Neural cell (in vitro differentiated cells): ENCODE measurements around the gene PABPN1L. TPM values are rescaled to one million over a fixed set of nuclear protein-coding genes. Genes with fewer than 3 reads are reported as not detected.

Experiments
- H2AFZ ChIP-seq: fragments of 200-600, 300-800 bp; sonication (generic), shearing (Covaris generic); 2 replicates; pipeline ENCODE4 v1.6.0; 2014; ENCODE audit warnings: low read depth, mild to moderate bottlenecking, antibody characterized with exemption, low read length, moderate library complexity
- H3F3A ChIP-seq: fragments of 200-600 bp; shearing (Covaris generic); 2 replicates; pipeline ENCODE4 v1.6.1; 2016; ENCODE audit warnings: mild to moderate bottlenecking, moderate library complexity, mixed read lengths, antibody characterized with exemption, low read length; ENCODE audit not compliant: insufficient read depth, poor library complexity, severe bottlenecking
- H3K27ac ChIP-seq: fragments of 200-600, 300-800 bp; sonication (generic), shearing (Covaris generic); 2 replicates; pipeline ENCODE4 v1.5.1; 2014; ENCODE audit warnings: mild to moderate bottlenecking, low read length, moderate library complexity
- H3K27me3 ChIP-seq: fragments of 300-800, 200-600 bp; sonication (generic), shearing (Covaris generic); 2 replicates; pipeline ENCODE4 v1.6.0; 2014; ENCODE audit warnings: mild to moderate bottlenecking, low read depth, low read length, moderate library complexity; ENCODE audit not compliant: insufficient read depth
- H3K36me3 ChIP-seq: fragments of 300-800, 200-600 bp; sonication (generic), shearing (Covaris generic); 2 replicates; pipeline ENCODE4 v1.5.1; 2014; ENCODE audit warnings: mild to moderate bottlenecking, antibody characterized with exemption, low read length, moderate library complexity; ENCODE audit not compliant: insufficient read depth
- H3K4me2 ChIP-seq: fragments of 300-800, 200-600 bp; sonication (generic), shearing (Covaris generic); 2 replicates; pipeline ENCODE4 v1.6.0; 2014; ENCODE audit warnings: mild to moderate bottlenecking, low read length
- H3K4me3 ChIP-seq: fragments of 300-800, 200-600 bp; sonication (generic), shearing (Covaris generic); 2 replicates; pipeline ENCODE4 v1.5.1; 2014; ENCODE audit warnings: mild to moderate bottlenecking, low read length, moderate library complexity
- H3K79me2 ChIP-seq: fragments of 200-600 bp; shearing (Covaris generic); replicated peaks from 2 replicates; pipeline ENCODE4 v1.6.0; 2014; ENCODE audit warnings: mild to moderate bottlenecking, low read length, moderate library complexity; ENCODE audit not compliant: insufficient read depth
- H3K9ac ChIP-seq: fragments of 300-800, 200-600 bp; sonication (generic), shearing (Covaris generic); 2 replicates; pipeline ENCODE4 v1.6.1; 2016; ENCODE audit warnings: mild to moderate bottlenecking, low read length, mixed read lengths
- H3K9me2 ChIP-seq: fragments of 200-600 bp; shearing (Covaris generic); 2 replicates; pipeline ENCODE4 v1.6.1; 2016; ENCODE audit warnings: mild to moderate bottlenecking, low read length, mixed read lengths; ENCODE audit not compliant: insufficient read depth
- H3K9me3 ChIP-seq: fragments of 200-600, 300-800 bp; sonication (generic), shearing (Covaris generic); 2 replicates; pipeline ENCODE4 v1.6.1; 2016; ENCODE audit warnings: mild to moderate bottlenecking, mixed run types, low read length, moderate library complexity, mixed read lengths
- H4K20me1 ChIP-seq: fragments of 200-600 bp; shearing (Covaris generic); 2 replicates; pipeline ENCODE4 v1.6.1; 2016; ENCODE audit warnings: mild to moderate bottlenecking, mixed run types; ENCODE audit not compliant: insufficient read depth
- EP300 ChIP-seq: fragments of 450-650 bp; conservative IDR thresholded peaks from 2 replicates; pipeline ENCODE4 v1.6.1; 2014; ENCODE audit warnings: antibody characterized with exemption, mild to moderate bottlenecking, moderate library complexity; ENCODE audit not compliant: poor library complexity, severe bottlenecking
- EZH2 ChIP-seq: fragments of 200-600, 300-800 bp; shearing (Covaris generic), sonication (generic); IDR thresholded peaks from 2 replicates; pipeline ENCODE4 v1.6.1; 2014; ENCODE audit warnings: antibody characterized with exemption, low read length, borderline replicate concordance, mild to moderate bottlenecking; ENCODE audit not compliant: insufficient read depth, poor library complexity, severe bottlenecking
- MXI1 ChIP-seq: fragments of 450-650 bp; conservative IDR thresholded peaks from 2 replicates; pipeline ENCODE4 v1.6.1; 2014; ENCODE audit warnings: antibody characterized with exemption, mild to moderate bottlenecking; ENCODE audit not compliant: poor library complexity, severe bottlenecking
- POLR2AphosphoS5 ChIP-seq: IDR thresholded peaks from 2 replicates; pipeline ENCODE4 v1.6.1; 2012
- RAD21 ChIP-seq: fragments of 450-650 bp; conservative IDR thresholded peaks from 2 replicates; pipeline ENCODE4 v1.6.1; 2014; ENCODE audit warnings: antibody characterized with exemption, mild to moderate bottlenecking, moderate library complexity
- SMC3 ChIP-seq: fragments of 450-650 bp; conservative IDR thresholded peaks from 2 replicates; pipeline ENCODE4 v1.6.1; 2014; ENCODE audit warnings: antibody characterized with exemption, mild to moderate bottlenecking, moderate library complexity; ENCODE audit not compliant: poor library complexity
- TAF1 ChIP-seq: IDR thresholded peaks from 2 replicates; pipeline ENCODE4 v1.6.1; 2012; ENCODE audit warnings: low read depth
- polyA plus RNA-seq: library from polyadenylated mRNA; depleted of rRNA; stranded (reverse); fragments of >200 nt; gene quantifications from 2 replicates; pipeline ENCODE4 v1.2.3, GENCODE V29; 2014
- TF ChIP-seq, protein P1 (sequence below): fragments of 450-650 bp; IDR thresholded peaks from 2 replicates; pipeline ENCODE4 v1.5.1; 2014; ENCODE audit warnings: antibody characterized with exemption, mild to moderate bottlenecking, moderate library complexity; ENCODE audit not compliant: poor library complexity, severe bottlenecking
- TF ChIP-seq, protein P2 (sequence below): IDR thresholded peaks from 2 replicates; pipeline ENCODE4 v1.6.1; 2012; ENCODE audit warnings: borderline replicate concordance

The PABPN1L gene
- polyA plus RNA-seq, 1 donor from 2014 or later: 0.20 TPM

DNA sequence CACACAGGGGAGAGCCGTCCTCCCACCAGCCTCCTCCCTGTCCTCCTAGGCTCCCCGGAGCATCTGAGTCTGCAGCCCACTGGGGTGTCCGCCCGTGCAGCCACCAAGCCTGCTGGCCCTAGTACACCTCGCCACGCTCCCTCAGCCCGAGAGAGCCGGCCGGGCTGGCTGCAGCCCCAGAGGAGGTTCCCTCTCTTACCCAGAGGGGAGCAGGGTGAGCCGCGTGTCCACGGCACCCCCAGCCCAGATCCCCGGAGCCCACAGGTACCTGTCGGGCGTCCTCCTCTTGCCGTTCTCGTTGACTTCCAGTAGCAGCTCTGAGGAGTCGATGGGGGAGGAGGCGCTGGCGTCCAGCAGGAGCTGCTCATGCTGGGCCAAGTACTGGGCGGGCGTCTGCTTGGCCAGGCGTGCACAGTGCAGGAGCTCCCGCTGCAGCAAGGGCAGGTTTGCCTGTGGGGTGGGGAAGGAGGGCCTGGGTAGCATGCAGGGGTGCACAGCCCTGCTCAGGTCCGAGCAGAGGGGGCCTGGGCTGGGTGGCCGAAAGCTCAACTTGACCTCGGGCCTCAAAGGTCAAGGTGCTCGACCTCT is 19.3 kb upstream of the PABPN1L start:
- H3K79me2 ChIP-seq: no peaks in the 10 kb centered on the region
- H3K9me2 ChIP-seq: no peaks in the 10 kb centered on the region
- H2AFZ ChIP-seq: no peak overlapping the region
- H3F3A ChIP-seq: no peaks in the 10 kb centered on the region
- H4K20me1 ChIP-seq: no peaks in the 10 kb centered on the region
- H3K4me3 ChIP-seq: no peak overlapping the region
- H3K9ac ChIP-seq: no peak overlapping the region
- H3K27ac ChIP-seq: no peak overlapping the region
- no peaks in the 10 kb centered on the region for H3K9me3 ChIP-seq
- no peak overlapping the region for H3K4me2 ChIP-seq
- TF ChIP-seq, protein P1, sequence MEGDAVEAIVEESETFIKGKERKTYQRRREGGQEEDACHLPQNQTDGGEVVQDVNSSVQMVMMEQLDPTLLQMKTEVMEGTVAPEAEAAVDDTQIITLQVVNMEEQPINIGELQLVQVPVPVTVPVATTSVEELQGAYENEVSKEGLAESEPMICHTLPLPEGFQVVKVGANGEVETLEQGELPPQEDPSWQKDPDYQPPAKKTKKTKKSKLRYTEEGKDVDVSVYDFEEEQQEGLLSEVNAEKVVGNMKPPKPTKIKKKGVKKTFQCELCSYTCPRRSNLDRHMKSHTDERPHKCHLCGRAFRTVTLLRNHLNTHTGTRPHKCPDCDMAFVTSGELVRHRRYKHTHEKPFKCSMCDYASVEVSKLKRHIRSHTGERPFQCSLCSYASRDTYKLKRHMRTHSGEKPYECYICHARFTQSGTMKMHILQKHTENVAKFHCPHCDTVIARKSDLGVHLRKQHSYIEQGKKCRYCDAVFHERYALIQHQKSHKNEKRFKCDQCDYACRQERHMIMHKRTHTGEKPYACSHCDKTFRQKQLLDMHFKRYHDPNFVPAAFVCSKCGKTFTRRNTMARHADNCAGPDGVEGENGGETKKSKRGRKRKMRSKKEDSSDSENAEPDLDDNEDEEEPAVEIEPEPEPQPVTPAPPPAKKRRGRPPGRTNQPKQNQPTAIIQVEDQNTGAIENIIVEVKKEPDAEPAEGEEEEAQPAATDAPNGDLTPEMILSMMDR: no peak
- no peak for TF ChIP-seq MXI1
- no peak for TF ChIP-seq POLR2AphosphoS5
- no peak for TF ChIP-seq EZH2
- no peak for TF ChIP-seq RAD21
- TF ChIP-seq SMC3: no peak
- TF ChIP-seq TAF1: no peak
- TF ChIP-seq, protein P2, sequence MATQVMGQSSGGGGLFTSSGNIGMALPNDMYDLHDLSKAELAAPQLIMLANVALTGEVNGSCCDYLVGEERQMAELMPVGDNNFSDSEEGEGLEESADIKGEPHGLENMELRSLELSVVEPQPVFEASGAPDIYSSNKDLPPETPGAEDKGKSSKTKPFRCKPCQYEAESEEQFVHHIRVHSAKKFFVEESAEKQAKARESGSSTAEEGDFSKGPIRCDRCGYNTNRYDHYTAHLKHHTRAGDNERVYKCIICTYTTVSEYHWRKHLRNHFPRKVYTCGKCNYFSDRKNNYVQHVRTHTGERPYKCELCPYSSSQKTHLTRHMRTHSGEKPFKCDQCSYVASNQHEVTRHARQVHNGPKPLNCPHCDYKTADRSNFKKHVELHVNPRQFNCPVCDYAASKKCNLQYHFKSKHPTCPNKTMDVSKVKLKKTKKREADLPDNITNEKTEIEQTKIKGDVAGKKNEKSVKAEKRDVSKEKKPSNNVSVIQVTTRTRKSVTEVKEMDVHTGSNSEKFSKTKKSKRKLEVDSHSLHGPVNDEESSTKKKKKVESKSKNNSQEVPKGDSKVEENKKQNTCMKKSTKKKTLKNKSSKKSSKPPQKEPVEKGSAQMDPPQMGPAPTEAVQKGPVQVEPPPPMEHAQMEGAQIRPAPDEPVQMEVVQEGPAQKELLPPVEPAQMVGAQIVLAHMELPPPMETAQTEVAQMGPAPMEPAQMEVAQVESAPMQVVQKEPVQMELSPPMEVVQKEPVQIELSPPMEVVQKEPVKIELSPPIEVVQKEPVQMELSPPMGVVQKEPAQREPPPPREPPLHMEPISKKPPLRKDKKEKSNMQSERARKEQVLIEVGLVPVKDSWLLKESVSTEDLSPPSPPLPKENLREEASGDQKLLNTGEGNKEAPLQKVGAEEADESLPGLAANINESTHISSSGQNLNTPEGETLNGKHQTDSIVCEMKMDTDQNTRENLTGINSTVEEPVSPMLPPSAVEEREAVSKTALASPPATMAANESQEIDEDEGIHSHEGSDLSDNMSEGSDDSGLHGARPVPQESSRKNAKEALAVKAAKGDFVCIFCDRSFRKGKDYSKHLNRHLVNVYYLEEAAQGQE: no peak
- no peak for TF ChIP-seq EP300
- no peaks in the 10 kb centered on the region for H3K27me3 ChIP-seq
- H3K36me3 ChIP-seq: no peaks in the 10 kb centered on the region

DNA sequence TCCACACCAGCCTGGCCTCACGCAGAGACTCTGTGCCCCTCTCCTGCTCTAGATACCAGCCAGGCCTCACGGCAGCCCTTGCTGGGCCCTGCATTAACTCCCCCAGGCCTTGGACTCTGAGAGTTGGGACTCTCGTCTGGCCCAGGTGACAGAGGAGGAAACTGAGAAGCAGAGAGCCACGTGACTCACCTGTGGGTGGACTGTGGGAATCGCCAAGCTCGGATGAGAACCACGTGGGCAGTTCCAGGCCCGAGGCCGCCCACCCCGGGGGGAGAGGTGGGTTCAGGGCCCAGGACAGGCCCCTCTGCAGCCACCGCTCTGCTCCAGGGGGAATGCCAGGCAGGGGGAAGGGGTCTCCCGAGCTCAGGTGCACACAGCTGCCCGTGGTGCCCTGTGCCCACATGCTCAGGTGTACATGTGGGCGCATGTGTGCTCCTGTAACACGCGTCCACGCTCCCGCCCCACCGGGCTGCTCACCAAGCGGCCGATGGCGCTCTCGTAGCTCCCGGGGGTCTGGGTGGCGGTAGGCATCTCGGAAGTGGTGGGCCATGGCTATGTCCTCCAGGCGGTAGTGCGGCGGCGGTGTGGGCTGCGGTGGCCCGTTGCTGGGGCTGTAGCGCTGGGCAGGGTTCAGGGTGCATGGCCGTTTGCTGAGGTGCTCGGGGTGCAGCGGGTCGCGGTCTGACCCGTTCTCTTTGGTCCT is 18.3 kb upstream of the PABPN1L start:
- H3K4me3 ChIP-seq: no peak overlapping the region
- no peaks in the 10 kb centered on the region for H3K36me3 ChIP-seq
- no peak overlapping the region for H3K4me2 ChIP-seq
- no peaks in the 10 kb centered on the region for H3K27me3 ChIP-seq
- no peaks in the 10 kb centered on the region for H3K79me2 ChIP-seq
- no peak overlapping the region for H3K9ac ChIP-seq
- H3K27ac ChIP-seq: no peak overlapping the region
- no peaks in the 10 kb centered on the region for H4K20me1 ChIP-seq
- no peaks in the 10 kb centered on the region for H3F3A ChIP-seq
- H2AFZ ChIP-seq: no peak overlapping the region
- H3K9me2 ChIP-seq: no peaks in the 10 kb centered on the region
- no peak for TF ChIP-seq POLR2AphosphoS5
- TF ChIP-seq EP300: no peak
- no peak for TF ChIP-seq RAD21
- TF ChIP-seq, protein P1: no peak
- no peak for TF ChIP-seq TAF1
- no peak for TF ChIP-seq SMC3
- TF ChIP-seq MXI1: no peak
- no peak for TF ChIP-seq EZH2
- TF ChIP-seq, protein P2: no peak
- H3K9me3 ChIP-seq: no peaks in the 10 kb centered on the region
